ENCODE data around the gene GTF2E1. TPM values are rescaled to one million over a fixed set of nuclear protein-coding genes. Genes with fewer than 3 reads are reported as not detected.

Gene GTF2E1
- total and polyA plus RNA-seq, 2 donors (not counting 1 experiment from before 2014, with no cell fraction given), result 6.0 to 24.7 TPM

DNA sequence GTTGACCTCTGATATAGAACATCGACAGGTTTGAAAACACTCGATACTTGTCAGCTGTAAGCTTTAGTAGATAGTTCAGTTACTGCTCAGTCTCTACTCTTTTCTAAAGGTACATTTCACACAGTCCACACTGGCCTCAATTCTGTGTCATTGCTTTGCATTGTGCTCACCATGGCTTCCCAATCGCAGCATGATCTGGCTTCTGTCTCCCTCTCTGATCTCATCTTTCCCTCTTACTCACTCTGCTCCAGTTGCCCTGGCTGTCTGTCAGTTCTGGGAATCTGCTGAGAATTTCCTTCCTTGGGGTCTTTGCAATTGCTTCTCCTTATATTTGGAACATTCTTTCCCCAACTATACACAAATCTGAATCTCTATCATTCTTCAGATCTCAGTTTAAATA lies 80.6 kb downstream of the GTF2E1 start:
- H3K27me3 Mint-ChIP-seq, result peaks cover 25% of the 10 kb centered on the region

DNA sequence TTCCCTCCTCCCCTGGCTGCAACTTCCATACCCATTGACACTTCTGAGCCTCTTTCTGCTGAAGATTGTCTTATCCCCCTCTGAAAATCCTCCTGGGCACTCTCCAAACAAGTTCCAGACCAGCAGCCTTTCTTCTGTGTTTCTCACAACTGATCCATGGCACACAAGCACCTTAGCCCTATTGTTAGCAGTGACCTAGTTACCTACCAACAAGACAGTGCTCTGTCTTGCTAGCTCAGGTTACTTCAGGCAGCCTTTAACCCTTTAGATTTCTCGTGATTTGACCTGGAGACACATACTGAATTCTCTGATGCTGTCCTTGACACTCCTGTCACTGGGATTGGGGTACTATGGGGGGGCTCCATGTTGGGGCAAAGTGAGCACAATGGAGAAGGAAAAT lies 82.1 kb downstream of the GTF2E1 start:
- no peak overlapping the region for H3K4me3 ChIP-seq (ENCODE audit: control extremely low read depth in 1 of 5, extremely low read depth in 1 of 5, insufficient read depth in 1 of 5, low read depth in 2 of 5, low read length in 4 of 5)
- no peak overlapping the region for H2AFZ ChIP-seq (ENCODE audit: insufficient read depth, low read depth, low read length, poor library complexity, severe bottlenecking)
- DNase-seq (no peak), ATAC-seq (ENCODE audit: low read depth) (no peak)
- H3K9ac ChIP-seq (ENCODE audit: low read length), result no peak overlapping the region
- intact Hi-C loops (cut with micrococcal nuclease), result no loop called here
- no peaks in the 10 kb centered on the region for H3K27me3 ChIP-seq (replicated peaks in 1 of 4; ENCODE audit: control extremely low read depth in 1 of 4, control insufficient read depth in 3 of 4, insufficient read depth in 4 of 4, low read length in 3 of 4)
- Mint-ChIP-seq H3K4me1 (no peaks in the 10 kb centered on the region), H3K27me3 (peaks cover 22% of the 10 kb centered on the region), H3K4me3 (no peak overlapping the region), H3K27ac (no peak overlapping the region), H3K9me3 (ENCODE audit: insufficient read depth) (no peaks in the 10 kb centered on the region)
- 100% methylated on average over 1 of the region's 1 CpG for WGBS (ENCODE audit: insufficient coverage)
- POLR2A ChIA-PET, result no interaction called here
- no peaks in the 10 kb centered on the region for H3K36me3 ChIP-seq (replicated peaks in 1 of 2; ENCODE audit: control extremely low read depth in 1 of 2, control insufficient read depth in 1 of 2, extremely low read depth in 1 of 2, insufficient read depth in 2 of 2, low read length in 1 of 2)
- no peaks in the 10 kb centered on the region for H3K79me2 ChIP-seq (ENCODE audit: control insufficient read depth, insufficient read depth, low read length)
- no peaks in the 10 kb centered on the region for H3K4me1 ChIP-seq (ENCODE audit: control insufficient read depth in 2 of 2, insufficient read depth in 2 of 2, low read length in 2 of 2)
- CTCF ChIA-PET, result no interaction called here
- TF ChIP-seq EZH2 (IDR thresholded peaks at IDR 0.05; ENCODE audit: borderline replicate concordance, insufficient read depth, low read depth, low read length, poor library complexity, severe bottlenecking), result no peak
- TF ChIP-seq, protein P1, sequence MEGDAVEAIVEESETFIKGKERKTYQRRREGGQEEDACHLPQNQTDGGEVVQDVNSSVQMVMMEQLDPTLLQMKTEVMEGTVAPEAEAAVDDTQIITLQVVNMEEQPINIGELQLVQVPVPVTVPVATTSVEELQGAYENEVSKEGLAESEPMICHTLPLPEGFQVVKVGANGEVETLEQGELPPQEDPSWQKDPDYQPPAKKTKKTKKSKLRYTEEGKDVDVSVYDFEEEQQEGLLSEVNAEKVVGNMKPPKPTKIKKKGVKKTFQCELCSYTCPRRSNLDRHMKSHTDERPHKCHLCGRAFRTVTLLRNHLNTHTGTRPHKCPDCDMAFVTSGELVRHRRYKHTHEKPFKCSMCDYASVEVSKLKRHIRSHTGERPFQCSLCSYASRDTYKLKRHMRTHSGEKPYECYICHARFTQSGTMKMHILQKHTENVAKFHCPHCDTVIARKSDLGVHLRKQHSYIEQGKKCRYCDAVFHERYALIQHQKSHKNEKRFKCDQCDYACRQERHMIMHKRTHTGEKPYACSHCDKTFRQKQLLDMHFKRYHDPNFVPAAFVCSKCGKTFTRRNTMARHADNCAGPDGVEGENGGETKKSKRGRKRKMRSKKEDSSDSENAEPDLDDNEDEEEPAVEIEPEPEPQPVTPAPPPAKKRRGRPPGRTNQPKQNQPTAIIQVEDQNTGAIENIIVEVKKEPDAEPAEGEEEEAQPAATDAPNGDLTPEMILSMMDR (IDR thresholded peaks at IDR 0.05), result no peak
- H4K20me1 ChIP-seq (ENCODE audit: control insufficient read depth, insufficient read depth, low read length, poor library complexity, severe bottlenecking), result no peaks in the 10 kb centered on the region
- no peaks in the 10 kb centered on the region for H3K9me3 ChIP-seq (ENCODE audit: control extremely low read depth in 1 of 3, control insufficient read depth in 2 of 3, insufficient read depth in 1 of 3, low read length in 2 of 3)
- H3K4me2 ChIP-seq (replicated peaks; ENCODE audit: low read depth, low read length, poor library complexity, severe bottlenecking), result no peak overlapping the region
- H3K27ac ChIP-seq (ENCODE audit: low read length in 2 of 2), result no peak overlapping the region

More for the DNA sequence above, 80.6 kb downstream of the GTF2E1 start:
- no peak overlapping the region for H3K4me3 ChIP-seq (ENCODE audit: control extremely low read depth in 1 of 5, extremely low read depth in 1 of 5, insufficient read depth in 1 of 5, low read depth in 2 of 5, low read length in 4 of 5)
- H3K9ac ChIP-seq (ENCODE audit: low read length), result no peak overlapping the region
- no peak overlapping the region for H3K4me2 ChIP-seq (replicated peaks; ENCODE audit: low read depth, low read length, poor library complexity, severe bottlenecking)
- no peaks in the 10 kb centered on the region for H3K9me3 ChIP-seq (ENCODE audit: control extremely low read depth in 1 of 3, control insufficient read depth in 2 of 3, insufficient read depth in 1 of 3, low read length in 2 of 3)
- H3K4me1 Mint-ChIP-seq, result no peaks in the 10 kb centered on the region
- H3K4me3 Mint-ChIP-seq, result no peak overlapping the region
- no peaks in the 10 kb centered on the region for H3K9me3 Mint-ChIP-seq (ENCODE audit: insufficient read depth)
- H3K79me2 ChIP-seq (ENCODE audit: control insufficient read depth, insufficient read depth, low read length), result no peaks in the 10 kb centered on the region
- POLR2A ChIA-PET, result no interaction called here
- DNase-seq, result no peak
- intact Hi-C loops (cut with micrococcal nuclease), result no loop called here
- no peaks in the 10 kb centered on the region for H4K20me1 ChIP-seq (ENCODE audit: control insufficient read depth, insufficient read depth, low read length, poor library complexity, severe bottlenecking)
- no peaks in the 10 kb centered on the region for H3K27me3 ChIP-seq (replicated peaks in 1 of 4; ENCODE audit: control extremely low read depth in 1 of 4, control insufficient read depth in 3 of 4, insufficient read depth in 4 of 4, low read length in 3 of 4)
- CTCF ChIA-PET, result no interaction called here
- no peak overlapping the region for H3K27ac ChIP-seq (ENCODE audit: low read length in 2 of 2)
- no peaks in the 10 kb centered on the region for H3K4me1 ChIP-seq (ENCODE audit: control insufficient read depth in 2 of 2, insufficient read depth in 2 of 2, low read length in 2 of 2)
- ATAC-seq (ENCODE audit: low read depth), result no peak
- no peak overlapping the region for H3K27ac Mint-ChIP-seq
- WGBS (ENCODE audit: insufficient coverage), result 89% methylated on average over 1 of the region's 3 CpGs
- H2AFZ ChIP-seq (ENCODE audit: insufficient read depth, low read depth, low read length, poor library complexity, severe bottlenecking), result no peak overlapping the region
- no peaks in the 10 kb centered on the region for H3K36me3 ChIP-seq (replicated peaks in 1 of 2; ENCODE audit: control extremely low read depth in 1 of 2, control insufficient read depth in 1 of 2, extremely low read depth in 1 of 2, insufficient read depth in 2 of 2, low read length in 1 of 2)
- TF ChIP-seq, protein P1 (IDR thresholded peaks at IDR 0.05), result no peak
- TF ChIP-seq EZH2 (IDR thresholded peaks at IDR 0.05; ENCODE audit: borderline replicate concordance, insufficient read depth, low read depth, low read length, poor library complexity, severe bottlenecking), result no peak

All from B cell (primary cell).